HG02943 (cell line): ENCODE data around the gene IL6.
A peak's percentile ranks its signal among the peaks of the same experiment; 100 is the strongest.

Source experiments
- ATAC-seq: cut with Tn5 transposase; IDR thresholded peaks from one replicate; pipeline ENCODE4 v1.9.1; 2021; ENCODE audit warnings: mild to moderate bottlenecking, low read depth, moderate library complexity; ENCODE audit not compliant: unreplicated experiment

IL6 gene

GRCh38 chr7:22724861-22725260 is 2.1 kb upstream of the IL6 start:
- no peak for ATAC-seq

GRCh38 chr7:22725585-22725984 is 1.4 kb upstream of the IL6 start:
- no peak for ATAC-seq

- ATAC-seq: peak; percentile 71
Observed at GRCh38 chr7:22726345-22726906, 574 bp upstream of the IL6 start.

- ATAC-seq: no peak
Observed at GRCh38 chr7:22727714-22728035, 675 bp downstream of the IL6 start.

GRCh38 chr7:22728401-22729029 is 1.5 kb downstream of the IL6 start:
- ATAC-seq: no peak

- ATAC-seq: no peak
Observed at GRCh38 chr7:22729180-22729825, 2.3 kb downstream of the IL6 start.

GRCh38 chr7:22730066-22730710 is 3.2 kb downstream of the IL6 start:
- no peak for ATAC-seq

- ATAC-seq: no peak
Observed at GRCh38 chr7:22730921-22731654, 4.1 kb downstream of the IL6 start.

GRCh38 chr7:22731766-22732165 is 4.8 kb downstream of the IL6 start:
- no peak for ATAC-seq

- no peak for ATAC-seq
Observed at GRCh38 chr7:22732556-22733126, 5.6 kb downstream of the IL6 start.

GRCh38 chr7:22733761-22734160 is 6.8 kb downstream of the IL6 start:
- ATAC-seq: no peak

GRCh38 chr7:22743014-22743413 is 16.0 kb downstream of the IL6 start:
- ATAC-seq: no peak

GRCh38 chr7:22751341-22751740 is 24.3 kb downstream of the IL6 start:
- no peak for ATAC-seq

GRCh38 chr7:22757338-22757994 is 30.5 kb downstream of the IL6 start:
- no peak for ATAC-seq

- ATAC-seq: no peak
Observed at GRCh38 chr7:22758576-22758975, 31.6 kb downstream of the IL6 start.

GRCh38 chr7:22759721-22760120 is 32.7 kb downstream of the IL6 start:
- ATAC-seq: no peak

- no peak for ATAC-seq
Observed at GRCh38 chr7:22762866-22763265, 35.9 kb downstream of the IL6 start.

- ATAC-seq: peak; percentile 87
Observed at GRCh38 chr7:22765609-22766008, 38.6 kb downstream of the IL6 start.

- no peak for ATAC-seq
Observed at GRCh38 chr7:22771194-22771871, 44.3 kb downstream of the IL6 start.

- ATAC-seq: no peak
Observed at GRCh38 chr7:22771872-22772228, 44.9 kb downstream of the IL6 start.
